Stimulated activated memory B cell treated with anti-CD40 and anti-IgM and Interleukin-4, amounts not matched to agents 10 μg/mL and 1 μg/mL and 100 μg/mL, for 72 hours (primary cell): Measurements from ENCODE around the gene TESK2.

Source experiments
- ATAC-seq: fragments of 150-1000 bp; cut with Tn5 transposase; 2 replicates; pipeline ENCODE4 v1.10.0; 2021
- H3K27ac Mint-ChIP-seq: one replicate; pipeline ENCODE4 v1.8.0; 2022; ENCODE audit warnings: mild to moderate bottlenecking, mixed read lengths
- H3K27me3 Mint-ChIP-seq: one replicate; pipeline ENCODE4 v1.8.0; 2022; ENCODE audit warnings: mixed read lengths
- H3K36me3 Mint-ChIP-seq: one replicate; pipeline ENCODE4 v1.8.0; 2022; ENCODE audit warnings: mixed read lengths
- H3K4me1 Mint-ChIP-seq: one replicate; pipeline ENCODE4 v1.8.0; 2022; ENCODE audit warnings: mixed read lengths
- H3K4me3 Mint-ChIP-seq: one replicate; pipeline ENCODE4 v1.8.0; 2022; ENCODE audit warnings: mild to moderate bottlenecking, moderate library complexity, mixed read lengths
- H3K9me3 Mint-ChIP-seq: one replicate; pipeline ENCODE4 v1.8.0; 2022; ENCODE audit warnings: mixed read lengths

The TESK2 gene

GRCh38 chr1:45334308-45335245 lies 156.4 kb downstream of the TESK2 start:
- Mint-ChIP-seq H3K4me1 (peaks cover 34% of the 10 kb centered on the region), H3K27ac (no peak overlapping the region), H3K4me3 (no peak overlapping the region), H3K9me3 (no peaks in the 10 kb centered on the region), H3K27me3 (no peaks in the 10 kb centered on the region), H3K36me3 (peaks cover 27% of the 10 kb centered on the region)
- ATAC-seq = no peak

- H3K27me3 Mint-ChIP-seq = no peaks in the 10 kb centered on the region
- ATAC-seq = no peak
- H3K4me3 Mint-ChIP-seq = no peak overlapping the region
- H3K27ac Mint-ChIP-seq = no peak overlapping the region
- H3K4me1 Mint-ChIP-seq = peaks cover 31% of the 10 kb centered on the region
- H3K36me3 Mint-ChIP-seq = peaks cover 20% of the 10 kb centered on the region
- no peaks in the 10 kb centered on the region for H3K9me3 Mint-ChIP-seq
Measured at GRCh38 chr1:45332346-45332720, 158.6 kb downstream of the TESK2 start.

GRCh38 chr1:45331436-45332345 lies 159.3 kb downstream of the TESK2 start:
- H3K36me3 Mint-ChIP-seq = peaks cover 20% of the 10 kb centered on the region
- no peak overlapping the region for H3K4me3 Mint-ChIP-seq
- H3K9me3 Mint-ChIP-seq = no peaks in the 10 kb centered on the region
- no peak overlapping the region for H3K27ac Mint-ChIP-seq
- ATAC-seq = no peak
- H3K4me1 Mint-ChIP-seq = peaks cover 31% of the 10 kb centered on the region
- no peaks in the 10 kb centered on the region for H3K27me3 Mint-ChIP-seq

- Mint-ChIP-seq H3K4me3 (no peak overlapping the region), H3K27me3 (no peaks in the 10 kb centered on the region), H3K4me1 (peaks cover 20% of the 10 kb centered on the region), H3K9me3 (no peaks in the 10 kb centered on the region), H3K36me3 (peaks cover 17% of the 10 kb centered on the region), H3K27ac (no peak overlapping the region)
- ATAC-seq = no peak
Measured at GRCh38 chr1:45329445-45329844, 161.5 kb downstream of the TESK2 start.

GRCh38 chr1:45328680-45329079 lies 162.3 kb downstream of the TESK2 start:
- Mint-ChIP-seq H3K9me3 (no peaks in the 10 kb centered on the region), H3K36me3 (peaks cover 12% of the 10 kb centered on the region)

GRCh38 chr1:45327644-45328515 lies 163.1 kb downstream of the TESK2 start:
- H3K4me1 Mint-ChIP-seq = peaks cover 15% of the 10 kb centered on the region
- peaks cover 12% of the 10 kb centered on the region for H3K36me3 Mint-ChIP-seq
- no peaks in the 10 kb centered on the region for H3K27me3 Mint-ChIP-seq
- peak overlapping the region; percentile 75 for H3K27ac Mint-ChIP-seq
- no peak for ATAC-seq
- H3K4me3 Mint-ChIP-seq = peak overlapping the region; percentile 82
- no peaks in the 10 kb centered on the region for H3K9me3 Mint-ChIP-seq

More at GRCh38 chr1:45328680-45329079, 162.3 kb downstream of the TESK2 start:
- peaks cover 15% of the 10 kb centered on the region for H3K4me1 Mint-ChIP-seq
- ATAC-seq = no peak
- no peak overlapping the region for H3K27ac Mint-ChIP-seq
- H3K4me3 Mint-ChIP-seq = peak overlapping the region; percentile 28
- H3K27me3 Mint-ChIP-seq = no peaks in the 10 kb centered on the region

- Mint-ChIP-seq H3K4me3 (peak within 1 kb of the TSS; percentile 82), H3K9me3 (no peaks in the 10 kb centered on the region), H3K27me3 (no peaks in the 10 kb centered on the region), H3K27ac (peak within 1 kb of the TSS; percentile 75), H3K4me1 (peaks cover 16% of the 10 kb centered on the region), H3K36me3 (peaks cover 12% of the 10 kb centered on the region)
- ATAC-seq = peak; percentile 87
Measured at GRCh38 chr1:45326627-45327623, 164.0 kb downstream of the TESK2 start, which contains the start of gene HPDL. HPDL (plus strand) TSS chr1:45326895; CDS start chr1:45327149, 254 bp downstream.

- no peaks in the 10 kb centered on the region for H3K27me3 Mint-ChIP-seq
- H3K9me3 Mint-ChIP-seq = no peaks in the 10 kb centered on the region
- H3K27ac Mint-ChIP-seq = peak overlapping the region; percentile 75
- ATAC-seq = no peak
- peaks cover 12% of the 10 kb centered on the region for H3K36me3 Mint-ChIP-seq
- H3K4me3 Mint-ChIP-seq = peak overlapping the region; percentile 82
- peaks cover 22% of the 10 kb centered on the region for H3K4me1 Mint-ChIP-seq
Measured at GRCh38 chr1:45325851-45326506, 165.0 kb downstream of the TESK2 start.

GRCh38 chr1:45322486-45323040 lies 168.4 kb downstream of the TESK2 start:
- no peaks in the 10 kb centered on the region for H3K36me3 Mint-ChIP-seq
- no peaks in the 10 kb centered on the region for H3K27me3 Mint-ChIP-seq
- ATAC-seq = no peak
- H3K4me1 Mint-ChIP-seq = peaks cover 8% of the 10 kb centered on the region
- no peak overlapping the region for H3K4me3 Mint-ChIP-seq
- no peaks in the 10 kb centered on the region for H3K9me3 Mint-ChIP-seq
- no peak overlapping the region for H3K27ac Mint-ChIP-seq

- peaks cover 7% of the 10 kb centered on the region for H3K4me1 Mint-ChIP-seq
- H3K4me3 Mint-ChIP-seq = no peak overlapping the region
- no peaks in the 10 kb centered on the region for H3K27me3 Mint-ChIP-seq
- H3K9me3 Mint-ChIP-seq = no peaks in the 10 kb centered on the region
- H3K27ac Mint-ChIP-seq = no peak overlapping the region
- ATAC-seq = no peak
- H3K36me3 Mint-ChIP-seq = no peaks in the 10 kb centered on the region
Measured at GRCh38 chr1:45321444-45321843, 169.5 kb downstream of the TESK2 start.

- Mint-ChIP-seq H3K36me3 (no peaks in the 10 kb centered on the region), H3K27ac (no peak overlapping the region), H3K9me3 (no peaks in the 10 kb centered on the region), H3K4me1 (peaks cover 7% of the 10 kb centered on the region), H3K27me3 (no peaks in the 10 kb centered on the region), H3K4me3 (no peak overlapping the region)
- ATAC-seq = no peak
Measured at GRCh38 chr1:45319761-45320160, 171.2 kb downstream of the TESK2 start.

GRCh38 chr1:45317166-45317565 lies 173.8 kb downstream of the TESK2 start:
- Mint-ChIP-seq H3K36me3 (no peaks in the 10 kb centered on the region), H3K27ac (no peak overlapping the region), H3K4me1 (peaks cover 7% of the 10 kb centered on the region), H3K4me3 (no peak overlapping the region), H3K27me3 (no peaks in the 10 kb centered on the region), H3K9me3 (no peaks in the 10 kb centered on the region)
- no peak for ATAC-seq

- H3K36me3 Mint-ChIP-seq = no peaks in the 10 kb centered on the region
- ATAC-seq = no peak
- no peak overlapping the region for H3K4me3 Mint-ChIP-seq
- H3K27me3 Mint-ChIP-seq = no peaks in the 10 kb centered on the region
- no peaks in the 10 kb centered on the region for H3K9me3 Mint-ChIP-seq
- no peaks in the 10 kb centered on the region for H3K4me1 Mint-ChIP-seq
- H3K27ac Mint-ChIP-seq = no peak overlapping the region
Measured at GRCh38 chr1:45314266-45314665, 176.7 kb downstream of the TESK2 start.
